K562 (cell line): ENCODE data around the gene SVIL. TPM values are rescaled to one million over a fixed set of nuclear protein-coding genes. Genes with fewer than 3 reads are reported as not detected.

Source experiments
- ATAC-seq: fragments of 200-7000 bp; cut with Tn5 transposase; 3 replicates; pipeline ENCODE4 v1.9.1; 2020; ENCODE audit warnings: moderate library complexity
- BruUV-seq: library from RNA; stranded (reverse); fragments of 400-500 nt; replicated peaks from 2 replicates; lab custom pipeline; 2021; lab: Mats Ljungman, UMichigan
- CTCF ChIA-PET: fragments of 300-600 bp; formaldehyde crosslinking; extraction: SDS; loops from one replicate; lab custom pipeline; 2021; ENCODE audit warnings: low intra/inter-chr PET ratio; lab: Yijun Ruan, JAX
- POLR2A ChIA-PET: fragments of 300-600, 350-650 bp; sonication (Branson Sonifier 250); formaldehyde crosslinking; extraction: SDS; loops from one replicate; lab custom pipeline; 2021; ENCODE audit warnings: antibody characterized with exemption, inconsistent platforms; lab: Yijun Ruan, JAX
- DNase-seq, 4 experiments: peaks; one replicate each; pipeline versions ENCODE4 v3.0.0 to v3.0.0-alpha.2; 2011 to 2018; ENCODE audit warnings: low spot score in 3 of 4, mixed read lengths in 3 of 4; ENCODE audit errors: extremely low read depth in 1 of 4
- FAIRE-seq: peaks from 2 replicates; lab custom pipeline; 2011; peaks lifted over from hg19 to GRCh38; lab: Jason Lieb, UNC
- H2AFZ ChIP-seq: 2 replicates; pipeline ENCODE4 v1.6.0; 2011; ENCODE audit warnings: low read depth, low read length, control low read depth, inconsistent platforms
- H3K27ac ChIP-seq: fragments of 200-600 bp; 3 replicates; pipeline ENCODE4 v1.8.0; 2011; ENCODE audit warnings: low read depth, mild to moderate bottlenecking, control low read depth, inconsistent platforms, low read length, moderate library complexity, mixed read lengths; ENCODE audit errors: extremely low read depth
- H3K27me3 ChIP-seq, 2 experiments: fragments of 300-600 bp in 1 of 2; 2 replicates in 1 of 2; 3 replicates in 1 of 2; pipeline versions ENCODE4 v1.6.0 to v1.8.0; 2011; ENCODE audit warnings: inconsistent platforms in 2 of 2, low read length in 2 of 2, mild to moderate bottlenecking in 1 of 2, mixed read lengths in 1 of 2, moderate library complexity in 1 of 2; ENCODE audit not compliant: control insufficient read depth in 2 of 2, insufficient read depth in 2 of 2
- H3K36me3 ChIP-seq: fragments of 300-600 bp; 3 replicates; pipeline ENCODE4 v1.8.0; 2011; ENCODE audit warnings: mild to moderate bottlenecking, low read length, inconsistent platforms; ENCODE audit not compliant: control insufficient read depth, insufficient read depth
- H3K4me1 ChIP-seq, 2 experiments: fragments of 200-600 bp in 1 of 2; replicated peaks in 1 of 2; 2 replicates in 1 of 2; 3 replicates in 1 of 2; pipeline versions ENCODE4 v1.5.1 to v1.8.0; 2011; ENCODE audit warnings: inconsistent platforms in 2 of 2, low read length in 2 of 2, mild to moderate bottlenecking in 1 of 2, mixed read lengths in 1 of 2, moderate library complexity in 1 of 2; ENCODE audit not compliant: control insufficient read depth in 2 of 2, insufficient read depth in 2 of 2
- H3K4me2 ChIP-seq: 2 replicates; pipeline ENCODE4 v1.6.1; 2011; ENCODE audit warnings: low read length, control low read depth, inconsistent platforms, mixed read lengths; ENCODE audit not compliant: insufficient read depth
- H3K4me3 ChIP-seq: fragments of 200-600 bp; sonication (generic), shearing (Covaris generic); 2 replicates; pipeline ENCODE4 v1.5.1; 2016; ENCODE audit warnings: control low read depth, inconsistent platforms
- H3K79me2 ChIP-seq: fragments of 200-600 bp; 3 replicates; pipeline ENCODE4 v1.8.0; 2011; ENCODE audit warnings: low read length, inconsistent platforms; ENCODE audit not compliant: control insufficient read depth, insufficient read depth
- H3K9ac ChIP-seq, 2 experiments: 2 replicates each; pipeline versions ENCODE4 v1.6.0 to v1.6.1; 2011; ENCODE audit warnings: low read depth in 2 of 2, low read length in 2 of 2, control low read depth in 1 of 2, inconsistent platforms in 1 of 2, mild to moderate bottlenecking in 1 of 2, mixed read lengths in 1 of 2; ENCODE audit not compliant: insufficient read depth in 1 of 2
- H3K9me1 ChIP-seq: one replicate; pipeline ENCODE4 v1.6.0; 2011; ENCODE audit warnings: inconsistent platforms, mild to moderate bottlenecking, low read length, moderate library complexity; ENCODE audit not compliant: control insufficient read depth, insufficient read depth
- H3K9me3 ChIP-seq: replicated peaks from 2 replicates; pipeline ENCODE4 v1.5.1; 2011; ENCODE audit warnings: low read depth, low read length, inconsistent platforms; ENCODE audit not compliant: control insufficient read depth, insufficient read depth
- H4K20me1 ChIP-seq: replicated peaks from 2 replicates; pipeline ENCODE4 v1.6.1; 2011; ENCODE audit warnings: low read length, inconsistent platforms, mixed read lengths; ENCODE audit not compliant: control insufficient read depth, insufficient read depth
- CBX3 ChIP-seq, 2 experiments: IDR thresholded peaks; 1 replicate in 1 of 2; 2 replicates in 1 of 2; pipeline ENCODE4 v1.6.1; 2012; ENCODE audit warnings: inconsistent platforms in 2 of 2, low read length in 2 of 2, borderline replicate concordance in 1 of 2, control low read depth in 1 of 2
- CTCF ChIP-seq, 3 experiments: IDR thresholded peaks in 2 of 3; conservative IDR thresholded peaks in 1 of 3; 2 replicates each; pipeline ENCODE4 v1.5.1; 2011 to 2012; ENCODE audit warnings: low read length in 3 of 3, mild to moderate bottlenecking in 3 of 3, control low read depth in 2 of 3, improper control_type of control experiment in 1 of 3, inconsistent platforms in 1 of 3, low read depth in 1 of 3, mixed read lengths in 1 of 3, moderate library complexity in 1 of 3; ENCODE audit not compliant: insufficient read depth in 2 of 3
- JUND ChIP-seq, 2 experiments: IDR thresholded peaks; 2 replicates in 1 of 2; 3 replicates in 1 of 2; pipeline ENCODE4 v1.6.1; 2011; ENCODE audit warnings: borderline replicate concordance in 2 of 2, low read depth in 2 of 2, low read length in 2 of 2, improper control_type of control experiment in 1 of 2, missing biosample characterization in 1 of 2, missing genetic modification characterization in 1 of 2, missing genetic modification reagents in 1 of 2
- MECOM ChIP-seq: fragments of 250-450 bp; sonication (Bioruptor Pico); IDR thresholded peaks from 2 replicates; pipeline ENCODE4 v1.8.0; 2022; ENCODE audit warnings: inconsistent platforms
- MYNN ChIP-seq, 2 experiments: sonication (generic); formaldehyde crosslinking in 1 of 2; IDR thresholded peaks; 2 replicates each; pipeline versions ENCODE4 v1.5.0 to v1.6.1; 2016 to 2020; ENCODE audit warnings: antibody characterized with exemption in 1 of 2, missing genetic modification reagents in 1 of 2
- RFX1 ChIP-seq: fragments of 450-650 bp; IDR thresholded peaks from 2 replicates; pipeline ENCODE4 v1.6.1; 2016; ENCODE audit warnings: mild to moderate bottlenecking, moderate library complexity
- STAG1 ChIP-seq: sonication (generic); formaldehyde crosslinking; IDR thresholded peaks from 2 replicates; pipeline ENCODE4 v1.5.0; 2020; ENCODE audit warnings: missing genetic modification reagents, borderline replicate concordance
- TEAD1 ChIP-seq, 2 experiments: fragments of 450-650 bp in 1 of 2; sonication (generic) in 1 of 2; formaldehyde crosslinking; IDR thresholded peaks; 2 replicates each; pipeline versions ENCODE4 v1.4.0 to v1.8.0; 2020 to 2022; ENCODE audit warnings: mild to moderate bottlenecking in 2 of 2, missing genetic modification reagents in 1 of 2
- ZNF354B ChIP-seq: fragments of 250-450 bp; sonication (Bioruptor Pico); IDR thresholded peaks from 2 replicates; pipeline ENCODE4 v1.4.0; 2020
- WGBS: fragments of 100-300 bp; shearing (Covaris generic); methylation state at CpG from one replicate; pipeline ENCODE4 v1.1.6; 2016; ENCODE audit warnings: low coverage, mixed read lengths; ENCODE audit not compliant: insufficient coverage; ENCODE audit errors: missing lambda C conversion rate; 5-methylcytosine and 5-hydroxymethylcytosine counted together
- in situ Hi-C: fragments of 300-500 bp; cut with MboI; formaldehyde crosslinking; loops from 4 replicates; pipeline ENCODE4 v1.15.0; 2018; ENCODE audit warnings: inconsistent platforms, mixed read lengths
- intact Hi-C: fragments of 100-400 bp; cut with micrococcal nuclease; formaldehyde crosslinking; loops from 2 replicates; pipeline ENCODE4 v1.14.2; 2022
- polyA plus RNA-seq, 8 experiments: library from polyadenylated mRNA; depleted of rRNA in 4 of 8; stranded (reverse) in 5 of 8; unstranded in 3 of 8; fragments of >200 nt; fragmentation: Nextera tagmentation in 2 of 8; fragmentation: Illumina TruSeq in 1 of 8; extraction: Ambion mirVana in 2 of 8; extraction: Trizol in 1 of 8; gene quantifications; 2 replicates each; pipeline versions ENCODE4 v1.2.1 to v1.2.3, GENCODE V29; 2011 to 2014; ENCODE audit warnings: inconsistent platforms in 1 of 8, missing spikeins in 1 of 8
- total RNA-seq, 7 experiments: library from RNA; depleted of rRNA in 6 of 7; stranded (reverse); fragments of >200 nt in 6 of 7; fragmentation: Illumina TruSeq in 2 of 7; extraction: Trizol in 2 of 7; gene quantifications; 2 replicates each; pipeline versions ENCODE4 v1.2.1 to v1.2.3, GENCODE V29; 2011 to 2021; ENCODE audit warnings: low replicate concordance in 1 of 7
- TF ChIP-seq, protein P1 (sequence below): fragments of 450-650 bp; formaldehyde crosslinking; IDR thresholded peaks from 2 replicates; pipeline ENCODE4 v1.4.0; 2020; ENCODE audit warnings: mild to moderate bottlenecking, moderate library complexity
- TF ChIP-seq, protein P2 (sequence below): fragments of 450-650 bp; conservative IDR thresholded peaks from 2 replicates; pipeline ENCODE4 v1.6.1; 2016; ENCODE audit warnings: missing genetic modification characterization, low read depth, mild to moderate bottlenecking, missing compliant biosample characterization, moderate library complexity
- TF ChIP-seq, protein P3 (sequence below): fragments of 250-450 bp; sonication (Bioruptor Pico); IDR thresholded peaks from 2 replicates; pipeline ENCODE4 v1.4.0; 2020; ENCODE audit warnings: mild to moderate bottlenecking

SVIL gene
- total and polyA plus RNA-seq, 9 of the 15 experiments (the other 6 are each of a cell fraction or from before 2014, with no cell fraction given), result under 0.01 to 0.18 (median 0.05) TPM; not detected in 3

DNA sequence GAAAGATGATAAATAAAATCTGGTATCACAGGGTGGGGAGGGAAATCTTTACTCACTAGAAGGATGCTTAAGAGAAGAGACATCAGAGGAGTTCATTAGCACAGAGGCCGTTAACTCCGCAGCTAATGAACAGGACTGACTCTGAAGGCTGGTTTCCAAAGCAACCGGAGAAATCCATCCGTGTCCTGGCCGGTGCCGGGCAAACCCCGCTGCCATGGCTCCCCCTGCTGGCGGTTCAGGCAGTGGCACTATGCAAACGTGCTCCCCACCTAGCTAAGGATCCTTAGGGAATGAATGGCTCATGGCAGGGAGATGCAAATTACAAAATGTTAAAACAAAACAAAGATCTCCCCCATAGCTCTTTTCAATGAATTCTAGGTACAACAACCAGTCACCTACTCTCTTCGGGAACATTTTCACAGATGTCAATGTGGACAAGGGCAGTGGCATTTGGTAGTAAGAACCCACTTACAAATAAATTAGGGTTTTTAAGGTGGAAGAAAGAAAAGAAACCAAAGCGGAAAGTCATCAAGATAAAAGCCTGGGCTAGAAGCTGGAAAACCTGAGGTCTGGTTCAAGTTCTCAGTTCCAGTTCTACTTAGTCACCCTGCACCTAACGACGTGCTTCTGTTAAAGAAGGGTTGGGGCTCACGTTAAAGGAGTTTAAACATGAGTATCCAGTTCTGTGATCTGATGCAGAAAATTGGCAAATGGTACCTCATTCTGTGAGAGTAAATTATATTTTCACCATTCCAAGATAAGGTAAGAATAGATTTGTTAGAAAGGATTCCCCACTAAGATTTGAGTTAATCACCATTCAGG lies 138.2 kb downstream of the SVIL start:
- Histone ChIP-seq H3K36me3 (no peaks in the 10 kb centered on the region), H2AFZ (no peak overlapping the region), H3K79me2 (no peaks in the 10 kb centered on the region), H3K4me1 (no peaks in the 10 kb centered on the region), H4K20me1 (no peaks in the 10 kb centered on the region), H3K9ac (no peak overlapping the region), H3K27me3 (peaks cover 22 to 44% of the 10 kb centered on the region in 2 experiments), H3K4me3 (no peak overlapping the region), H3K4me2 (no peak overlapping the region), H3K9me1 (no peaks in the 10 kb centered on the region), H3K9me3 (no peaks in the 10 kb centered on the region), H3K27ac (no peak overlapping the region)
- POLR2A ChIA-PET, result interaction anchor here (0.8 to 1.0 kb wide), 4 partner anchors 36 to 1041 kb away, joined by 3 read pairs; no protein-coding TSS in a partner anchor
- no TSS peak for BruUV-seq
- peak; percentile 97 for ATAC-seq
- in situ Hi-C loops, result loop anchor here (5.0 kb wide), 1 partner anchor 1191 kb away; no protein-coding TSS in a partner anchor
- DNase-seq, result peak; percentile 66 to 75 (median 72)
- peak; percentile 79 for FAIRE-seq
- CTCF ChIA-PET, result interaction anchor here (0.7 to 1.7 kb wide), 4 partner anchors 14 to 257 kb away, joined by 3 to 9 read pairs (median 4); no protein-coding TSS in a partner anchor
- intact Hi-C loops, result loop anchor here (1.0 to 2.0 kb wide), 3 partner anchors 17 to 119 kb away; no protein-coding TSS in a partner anchor
- 0% methylated on average over 14 of the region's 14 CpGs for WGBS
- no peak for TF ChIP-seq ZNF354B
- peak; percentile 64; the same call in 1 of the 2 replicates for TF ChIP-seq STAG1 (CRISPR knock-in tag)
- no peak for TF ChIP-seq MECOM (CRISPR knock-in tag)
- TF ChIP-seq, protein P1, sequence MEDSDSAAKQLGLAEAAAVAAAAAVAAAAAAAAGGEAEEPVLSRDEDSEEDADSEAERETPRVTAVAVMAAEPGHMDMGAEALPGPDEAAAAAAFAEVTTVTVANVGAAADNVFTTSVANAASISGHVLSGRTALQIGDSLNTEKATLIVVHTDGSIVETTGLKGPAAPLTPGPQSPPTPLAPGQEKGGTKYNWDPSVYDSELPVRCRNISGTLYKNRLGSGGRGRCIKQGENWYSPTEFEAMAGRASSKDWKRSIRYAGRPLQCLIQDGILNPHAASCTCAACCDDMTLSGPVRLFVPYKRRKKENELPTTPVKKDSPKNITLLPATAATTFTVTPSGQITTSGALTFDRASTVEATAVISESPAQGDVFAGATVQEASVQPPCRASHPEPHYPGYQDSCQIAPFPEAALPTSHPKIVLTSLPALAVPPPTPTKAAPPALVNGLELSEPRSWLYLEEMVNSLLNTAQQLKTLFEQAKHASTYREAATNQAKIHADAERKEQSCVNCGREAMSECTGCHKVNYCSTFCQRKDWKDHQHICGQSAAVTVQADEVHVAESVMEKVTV (CRISPR knock-in tag), result peak; percentile 76
- TF ChIP-seq CTCF (IDR thresholded peaks at IDR 0.05 in 2 of 3, conservative IDR thresholded peaks at IDR 0.05 in 1 of 3; ENCODE audit: insufficient read depth in 2 of 3, low read depth in 1 of 3, low read length in 3 of 3), result peak; percentile 84 to 91 (median 87)
- no peak for TF ChIP-seq MYNN (IDR thresholded peaks at IDR 0.05)
- TF ChIP-seq MYNN (CRISPR knock-in tag; IDR thresholded peaks at IDR 0.05), result no peak
- no peak for TF ChIP-seq CBX3 (IDR thresholded peaks at IDR 0.05; ENCODE audit: borderline replicate concordance in 1 of 2, low read length in 2 of 2)
- TF ChIP-seq RFX1, result peak; percentile 78
- TF ChIP-seq, protein P2, sequence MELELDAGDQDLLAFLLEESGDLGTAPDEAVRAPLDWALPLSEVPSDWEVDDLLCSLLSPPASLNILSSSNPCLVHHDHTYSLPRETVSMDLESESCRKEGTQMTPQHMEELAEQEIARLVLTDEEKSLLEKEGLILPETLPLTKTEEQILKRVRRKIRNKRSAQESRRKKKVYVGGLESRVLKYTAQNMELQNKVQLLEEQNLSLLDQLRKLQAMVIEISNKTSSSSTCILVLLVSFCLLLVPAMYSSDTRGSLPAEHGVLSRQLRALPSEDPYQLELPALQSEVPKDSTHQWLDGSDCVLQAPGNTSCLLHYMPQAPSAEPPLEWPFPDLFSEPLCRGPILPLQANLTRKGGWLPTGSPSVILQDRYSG (tag), result no peak
- 0 out of 4 replicates have a peak, but pooled peaks of 1 of the 2 experiments have one; percentile 30 for TF ChIP-seq TEAD1 (CRISPR knock-in tag; IDR thresholded peaks at IDR 0.05)
- TF ChIP-seq, protein P3, sequence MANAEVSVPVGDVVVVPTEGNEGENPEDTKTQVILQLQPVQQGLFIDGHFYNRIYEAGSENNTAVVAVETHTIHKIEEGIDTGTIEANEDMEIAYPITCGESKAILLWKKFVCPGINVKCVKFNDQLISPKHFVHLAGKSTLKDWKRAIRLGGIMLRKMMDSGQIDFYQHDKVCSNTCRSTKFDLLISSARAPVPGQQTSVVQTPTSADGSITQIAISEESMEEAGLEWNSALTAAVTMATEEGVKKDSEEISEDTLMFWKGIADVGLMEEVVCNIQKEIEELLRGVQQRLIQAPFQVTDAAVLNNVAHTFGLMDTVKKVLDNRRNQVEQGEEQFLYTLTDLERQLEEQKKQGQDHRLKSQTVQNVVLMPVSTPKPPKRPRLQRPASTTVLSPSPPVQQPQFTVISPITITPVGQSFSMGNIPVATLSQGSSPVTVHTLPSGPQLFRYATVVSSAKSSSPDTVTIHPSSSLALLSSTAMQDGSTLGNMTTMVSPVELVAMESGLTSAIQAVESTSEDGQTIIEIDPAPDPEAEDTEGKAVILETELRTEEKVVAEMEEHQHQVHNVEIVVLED (CRISPR knock-in tag), result no peak
- 0 out of 2 replicates have a peak, but pooled peaks have one; percentile 31 for TF ChIP-seq JUND (IDR thresholded peaks at IDR 0.05; ENCODE audit: borderline replicate concordance, low read depth, low read length)
- TF ChIP-seq JUND (tag; IDR thresholded peaks at IDR 0.05; ENCODE audit: borderline replicate concordance, low read depth, low read length), result no peak
